Astrocyte (in vitro differentiated cells and primary cell): ENCODE measurements around the gene TIA1. TPM values are rescaled to one million over a fixed set of nuclear protein-coding genes. Genes with fewer than 3 reads are reported as not detected.

Source experiments
- DNase-seq: peaks from one replicate; pipeline ENCODE4 v3.0.0-alpha.2; 2010; ENCODE audit warnings: low read depth
- FAIRE-seq: peaks from 2 replicates; lab custom pipeline; 2011; peaks lifted over from hg19 to GRCh38; lab: Jason Lieb, UNC
- H2AFZ ChIP-seq: 2 replicates; pipeline ENCODE4 v1.6.0; 2012; ENCODE audit warnings: low read depth, low read length, inconsistent platforms
- H3K27ac ChIP-seq: 2 replicates; pipeline ENCODE4 v1.5.1; 2011; ENCODE audit warnings: low read depth, low read length, inconsistent platforms
- H3K27me3 ChIP-seq: 2 replicates; pipeline ENCODE4 v1.6.0; 2011; ENCODE audit warnings: low read length, inconsistent platforms; ENCODE audit not compliant: insufficient read depth
- H3K36me3 ChIP-seq: 2 replicates; pipeline ENCODE4 v1.5.1; 2011; ENCODE audit warnings: low read length, inconsistent platforms; ENCODE audit not compliant: insufficient read depth
- H3K4me1 ChIP-seq: 2 replicates; pipeline ENCODE4 v1.5.1; 2011; ENCODE audit warnings: low read length, inconsistent platforms; ENCODE audit not compliant: insufficient read depth
- H3K4me2 ChIP-seq: 2 replicates; pipeline ENCODE4 v1.6.0; 2012; ENCODE audit warnings: low read length, inconsistent platforms
- H3K4me3 ChIP-seq: 2 replicates; pipeline ENCODE4 v1.5.1; 2011; ENCODE audit warnings: low read depth, mild to moderate bottlenecking, low read length, inconsistent platforms; ENCODE audit not compliant: insufficient read depth
- H3K79me2 ChIP-seq: 2 replicates; pipeline ENCODE4 v1.6.0; 2012; ENCODE audit warnings: mild to moderate bottlenecking, low read length, inconsistent platforms; ENCODE audit not compliant: insufficient read depth
- H3K9ac ChIP-seq: 2 replicates; pipeline ENCODE4 v1.6.0; 2012; ENCODE audit warnings: mild to moderate bottlenecking, low read length, inconsistent platforms
- H3K9me3 ChIP-seq: 2 replicates; pipeline ENCODE4 v1.5.1; 2012; ENCODE audit warnings: low read depth, mild to moderate bottlenecking, low read length, inconsistent platforms; ENCODE audit not compliant: insufficient read depth
- H4K20me1 ChIP-seq: 2 replicates; pipeline ENCODE4 v1.6.0; 2012; ENCODE audit warnings: low read length, inconsistent platforms; ENCODE audit not compliant: insufficient read depth
- H3K27ac Mint-ChIP-seq: one replicate; pipeline ENCODE4 v1.8.0; 2021; ENCODE audit warnings: mild to moderate bottlenecking, mixed read lengths; ENCODE audit not compliant: unreplicated experiment
- H3K27me3 Mint-ChIP-seq: one replicate; pipeline ENCODE4 v1.8.0; 2021; ENCODE audit warnings: low read depth, mixed read lengths; ENCODE audit not compliant: unreplicated experiment
- H3K36me3 Mint-ChIP-seq: one replicate; pipeline ENCODE4 v1.8.0; 2021; ENCODE audit warnings: low read depth, mixed read lengths; ENCODE audit not compliant: unreplicated experiment
- H3K4me1 Mint-ChIP-seq: one replicate; pipeline ENCODE4 v1.8.0; 2021; ENCODE audit warnings: low read depth, mixed read lengths; ENCODE audit not compliant: unreplicated experiment
- H3K4me3 Mint-ChIP-seq: one replicate; pipeline ENCODE4 v1.8.0; 2021; ENCODE audit warnings: mild to moderate bottlenecking, moderate library complexity, mixed read lengths; ENCODE audit not compliant: unreplicated experiment
- H3K9me3 Mint-ChIP-seq: one replicate; pipeline ENCODE4 v1.8.0; 2021; ENCODE audit warnings: mild to moderate bottlenecking, mixed read lengths; ENCODE audit not compliant: unreplicated experiment
- CTCF ChIP-seq: IDR thresholded peaks from 2 replicates; pipeline ENCODE4 v1.5.1; 2011; ENCODE audit warnings: low read depth, mild to moderate bottlenecking, inconsistent platforms, low read length, moderate library complexity; ENCODE audit not compliant: insufficient read depth
- EZH2 ChIP-seq: IDR thresholded peaks from 2 replicates; pipeline ENCODE4 v1.6.1; 2012; ENCODE audit warnings: mild to moderate bottlenecking, low read length, inconsistent platforms; ENCODE audit not compliant: insufficient read depth
- microRNA-seq: library from miRNA; unstranded; fragments of <30 nt; microRNA quantifications from one replicate; pipeline ENCODE4 v1.2.0, GENCODE V29; 2020
- total RNA-seq: library from RNA; stranded (reverse); gene quantifications from 2 replicates; pipeline ENCODE4 v1.2.1, GENCODE V29; 2021

TIA1 gene
- total RNA-seq, 1 donor from 2014 or later: 104 TPM

- Mint-ChIP-seq H3K4me3 (no peak overlapping the region), H3K4me1 (no peaks in the 10 kb centered on the region), H3K27me3 (no peaks in the 10 kb centered on the region), H3K36me3 (peaks cover 2% of the 10 kb centered on the region), H3K27ac (no peak overlapping the region), H3K9me3 (no peaks in the 10 kb centered on the region)
- no peaks in the 10 kb centered on the region for H3K9me3 ChIP-seq
- H3K4me1 ChIP-seq: no peaks in the 10 kb centered on the region
- H4K20me1 ChIP-seq: no peaks in the 10 kb centered on the region
- H3K27me3 ChIP-seq: no peaks in the 10 kb centered on the region
- FAIRE-seq (no peak), DNase-seq (no peak)
- H3K4me2 ChIP-seq: no peak overlapping the region
- no peak overlapping the region for H3K27ac ChIP-seq
- no peaks in the 10 kb centered on the region for H3K79me2 ChIP-seq
- no peak overlapping the region for H2AFZ ChIP-seq
- peaks cover 3% of the 10 kb centered on the region for H3K36me3 ChIP-seq
- no peak overlapping the region for H3K9ac ChIP-seq
- no peak for TF ChIP-seq CTCF
- no peak for TF ChIP-seq EZH2
- no peak overlapping the region for H3K4me3 ChIP-seq
Measured at GRCh38 chr2:70161069-70161534, 87.3 kb downstream of the TIA1 start.

DNA sequence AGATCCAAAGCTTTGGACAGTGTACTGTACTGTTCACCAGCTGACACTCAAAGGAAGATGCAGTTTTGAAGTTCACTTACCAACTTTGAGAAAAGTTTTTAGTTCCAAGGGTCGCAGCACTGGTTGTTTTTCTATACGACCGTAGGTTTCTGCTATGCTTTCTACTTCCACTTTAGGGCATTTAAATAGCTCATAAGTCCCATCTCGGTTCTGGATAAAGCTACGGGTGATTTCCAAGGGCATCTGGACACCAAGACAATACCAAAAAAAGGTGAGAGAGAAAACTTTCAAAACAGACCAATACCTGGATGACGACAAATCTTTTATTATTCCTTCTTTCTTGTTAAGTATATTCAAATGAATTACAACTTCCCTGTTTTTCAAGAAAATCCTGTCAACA lies 87.9 kb downstream of the TIA1 start:
- no peak overlapping the region for H3K27ac Mint-ChIP-seq

More for the DNA sequence above, 87.9 kb downstream of the TIA1 start:
- no peak for FAIRE-seq
- DNase-seq: no peak
- Histone ChIP-seq H3K27ac (no peak overlapping the region), H3K4me2 (no peak overlapping the region), H3K4me1 (no peaks in the 10 kb centered on the region), H3K27me3 (no peaks in the 10 kb centered on the region), H2AFZ (no peak overlapping the region), H3K9me3 (no peaks in the 10 kb centered on the region), H3K36me3 (peaks cover under 1% of the 10 kb centered on the region), H3K4me3 (no peak overlapping the region), H3K79me2 (no peaks in the 10 kb centered on the region), H3K9ac (no peak overlapping the region), H4K20me1 (no peaks in the 10 kb centered on the region)
- TF ChIP-seq EZH2 (no peak), CTCF (no peak)
- Mint-ChIP-seq H3K36me3 (peaks cover 2% of the 10 kb centered on the region), H3K27me3 (no peaks in the 10 kb centered on the region), H3K9me3 (no peaks in the 10 kb centered on the region), H3K4me3 (no peak overlapping the region), H3K4me1 (no peaks in the 10 kb centered on the region)

Small RNA genes within 50 kb of the gene (microRNA-seq; reads per million reads assigned to microRNA genes)
- not detected for gene MIR1285-2

Other genes starting within 250 kb of the TIA1 start
- 194 and 205 TPM in 2 replicates for gene PCBP1, start 161.2 kb downstream of the TIA1 start, total RNA-seq
- gene C2orf42, start 57.6 kb downstream of the TIA1 start, total RNA-seq: 15.2 and 20.7 TPM in 2 replicates
- gene PCYOX1, start 9.5 kb upstream of the TIA1 start, total RNA-seq: 93.5 and 94.0 TPM in 2 replicates
- 166 and 174 TPM in 2 replicates for gene SNRPG, start 45.1 kb upstream of the TIA1 start, total RNA-seq
- 32.0 and 32.8 TPM in 2 replicates for gene FAM136A, start 53.4 kb upstream of the TIA1 start, total RNA-seq